Spleen (tissue), 11 donors: Measurements from ENCODE around the gene HSDL1. TPM values are rescaled to one million over a fixed set of nuclear protein-coding genes. Genes with fewer than 3 reads are reported as not detected.
A peak's percentile ranks its signal among the peaks of the same experiment; 100 is the strongest.

Source experiments
- DNase-seq: peaks from one replicate; pipeline ENCODE4 v3.0.0-alpha.2; 2020
- H3K27ac ChIP-seq, 8 donors: fragments of 200-600 bp; sonication (generic) in 7 of 8; 1 replicate in 4 of 8; 2 replicates in 4 of 8; pipeline versions ENCODE4 v1.5.0 to v1.8.0; 2016 to 2021; ENCODE audit warnings: inconsistent platforms in 4 of 8, mild to moderate bottlenecking in 4 of 8, moderate library complexity in 1 of 8
- H3K27me3 ChIP-seq, 7 donors: fragments of 200-600 bp; sonication (generic) in 6 of 7; replicated peaks in 1 of 7; 1 replicate in 4 of 7; 2 replicates in 3 of 7; pipeline versions ENCODE4 v1.5.0 to v1.8.0; 2016 to 2021; ENCODE audit warnings: inconsistent platforms in 3 of 7, mild to moderate bottlenecking in 1 of 7
- H3K36me3 ChIP-seq, 6 donors: fragments of 200-600 bp; sonication (generic) in 5 of 6; 1 replicate in 4 of 6; 2 replicates in 2 of 6; pipeline versions ENCODE4 v1.5.0 to v1.8.0; 2016 to 2021; ENCODE audit warnings: inconsistent platforms in 2 of 6
- H3K4me1 ChIP-seq, 6 donors: fragments of 200-600 bp; sonication (generic) in 5 of 6; 1 replicate in 3 of 6; 2 replicates in 3 of 6; pipeline versions ENCODE4 v1.5.0 to v1.8.0; 2016 to 2021; ENCODE audit warnings: inconsistent platforms in 3 of 6
- H3K4me3 ChIP-seq, 8 donors: fragments of 200-600 bp; sonication (generic) in 7 of 8; 1 replicate in 4 of 8; 2 replicates in 4 of 8; pipeline versions ENCODE4 v1.5.0 to v1.8.0; 2016 to 2021; ENCODE audit warnings: inconsistent platforms in 4 of 8, mild to moderate bottlenecking in 4 of 8, moderate library complexity in 2 of 8
- H3K9me3 ChIP-seq, 8 donors: fragments of 200-600 bp; sonication (generic) in 7 of 8; 1 replicate in 4 of 8; 2 replicates in 4 of 8; pipeline versions ENCODE4 v1.5.0 to v1.8.0; 2016 to 2021; ENCODE audit warnings: inconsistent platforms in 4 of 8
- CTCF ChIP-seq, 11 experiments: fragments of 200-600 bp in 7 of 11; fragments of 450-650 bp in 4 of 11; sonication (generic) in 4 of 11; IDR thresholded peaks in 8 of 11; conservative IDR thresholded peaks in 3 of 11; 1 replicate in 7 of 11; 2 replicates in 4 of 11; pipeline versions ENCODE4 v1.4.0 to v1.8.0; 2016 to 2021; ENCODE audit warnings: antibody characterized with exemption in 11 of 11, inconsistent platforms in 4 of 11, mild to moderate bottlenecking in 1 of 11
- POLR2A ChIP-seq, 3 donors: fragments of 450-650 bp; IDR thresholded peaks; one replicate each; pipeline ENCODE4 v1.5.1; 2017; ENCODE audit warnings: antibody characterized with exemption in 3 of 3, mild to moderate bottlenecking in 1 of 3
- POLR2AphosphoS5 ChIP-seq, 3 donors: sonication (generic); formaldehyde crosslinking; IDR thresholded peaks; one replicate each; pipeline ENCODE4 v1.5.1; 2017; ENCODE audit warnings: antibody characterized with exemption in 3 of 3
- WGBS, 5 donors: extraction: QIAGEN DNeasy Blood & Tissue Kit in 3 of 5; methylation state at CpG; one replicate each; pipeline versions ENCODE4 v1.1.5 to v1.1.7; 2013 to 2018; 5-methylcytosine and 5-hydroxymethylcytosine counted together
- intact Hi-C: fragments of 100-400 bp; cut with DNase I; formaldehyde crosslinking; loops from one replicate; pipeline ENCODE4 v1.15.0; 2023; ENCODE audit warnings: low total_unique reads
- polyA plus RNA-seq, 3 donors: library from polyadenylated mRNA; stranded (reverse); fragments of 200-250 nt; gene quantifications; one replicate each; pipeline ENCODE4 v1.2.1, GENCODE V29; 2013
- total RNA-seq, 7 donors: library from RNA; depleted of rRNA in 3 of 7; stranded (reverse); fragments of >200 nt in 3 of 7; fragmentation: NEBNext Ultra II Directional in 4 of 7; extraction: Animal tissue kit (Norgen Biotek cat#: 25700) in 4 of 7; gene quantifications; one replicate each; pipeline versions ENCODE4 v1.1.0 to v1.2.1, GENCODE V29; 2016 to 2021
- donor health status: healthy with polysubstance abuse.
- donor health status: DM: no; HTN: no; CAD: no; lungs with moderate emphysema.
- donor health status: DM: no; HTN: no; CAD: no.
- donor health status: Bipolar disorder and iron deficiency.
- donor health status: healthy.
- donor health status: DM: no; HTN: no; CAD: no.
- donor health status: DM: yes; HTN: yes; CAD: no.

HSDL1 gene
- total and polyA plus RNA-seq, 10 donors, result 10.1 to 29.0 (median 20.0) TPM

GRCh38 chr16:84181144-84181915 lies 36.4 kb upstream of the HSDL1 start:
- intact Hi-C loops, result no loop called here
- Histone ChIP-seq H3K27me3 (no peaks in the 10 kb centered on the region), H3K4me1 (peaks cover 13 to 100% (median 69%) of the 10 kb centered on the region in 6 donors), H3K27ac (peak overlapping the region in 4 of 8 donors; percentile 38 to 84 (median 78)), H3K4me3 (no peak overlapping the region), H3K9me3 (no peaks in the 10 kb centered on the region), H3K36me3 (peaks cover 0 to 82% (median 59%) of the 10 kb centered on the region in 6 donors)
- DNase-seq, result no peak
- TF ChIP-seq POLR2A (IDR thresholded peaks at IDR 0.05) (no peak), CTCF (IDR thresholded peaks at IDR 0.05 in 8 of 11, conservative IDR thresholded peaks at IDR 0.05 in 3 of 11) (no peak), POLR2AphosphoS5 (IDR thresholded peaks at IDR 0.05) (no peak)
- 92 to 96% (median 93%) methylated on average over 37 to 41 of the region's 41 CpGs for WGBS, 5 donors

GRCh38 chr16:84180519-84181140 lies 35.7 kb upstream of the HSDL1 start:
- peaks cover 16 to 100% (median 69%) of the 10 kb centered on the region in 6 donors for H3K4me1 ChIP-seq
- no peak for TF ChIP-seq CTCF (IDR thresholded peaks at IDR 0.05 in 8 of 11, conservative IDR thresholded peaks at IDR 0.05 in 3 of 11)
- peak in 2 of 3 donors; percentile 28 to 60 for TF ChIP-seq POLR2AphosphoS5 (IDR thresholded peaks at IDR 0.05)
- no peaks in the 10 kb centered on the region for H3K27me3 ChIP-seq
- no peak for DNase-seq
- 64 to 82% (median 81%) methylated on average over 11 to 21 of the region's 21 CpGs for WGBS, 5 donors
- intact Hi-C loops, result no loop called here
- no peaks in the 10 kb centered on the region for H3K9me3 ChIP-seq
- no peak overlapping the region for H3K4me3 ChIP-seq
- H3K36me3 ChIP-seq, result peaks cover 0 to 82% (median 59%) of the 10 kb centered on the region in 6 donors
- H3K27ac ChIP-seq, result peak overlapping the region in 5 of 8 donors; percentile 38 to 84 (median 75)

GRCh38 chr16:84179612-84180320 lies 34.8 kb upstream of the HSDL1 start:
- WGBS, 5 donors, result 73 to 86% (median 80%) methylated on average over 11 to 33 of the region's 33 CpGs
- no peaks in the 10 kb centered on the region for H3K27me3 ChIP-seq
- intact Hi-C loops, result loop anchor here (10.0 kb wide), 2 partner anchors 95 to 225 kb away; partner anchors contain the start of gene OSGIN1
- no peak for TF ChIP-seq CTCF (IDR thresholded peaks at IDR 0.05 in 8 of 11, conservative IDR thresholded peaks at IDR 0.05 in 3 of 11)
- TF ChIP-seq POLR2AphosphoS5 (IDR thresholded peaks at IDR 0.05), result peak in 2 of 3 donors; percentile 10 to 24
- no peak for TF ChIP-seq POLR2A (IDR thresholded peaks at IDR 0.05)
- H3K36me3 ChIP-seq, result peaks cover 0 to 78% (median 59%) of the 10 kb centered on the region in 6 donors
- DNase-seq, result no peak
- no peaks in the 10 kb centered on the region for H3K9me3 ChIP-seq
- peaks cover 22 to 100% (median 66%) of the 10 kb centered on the region in 6 donors for H3K4me1 ChIP-seq
- H3K4me3 ChIP-seq, result peak overlapping the region in 1 of 8 donors; percentile 5
- H3K27ac ChIP-seq, result peak overlapping the region in 6 of 8 donors; percentile 13 to 84 (median 64)
